ENCODE results near the gene YBEY.

DNA sequence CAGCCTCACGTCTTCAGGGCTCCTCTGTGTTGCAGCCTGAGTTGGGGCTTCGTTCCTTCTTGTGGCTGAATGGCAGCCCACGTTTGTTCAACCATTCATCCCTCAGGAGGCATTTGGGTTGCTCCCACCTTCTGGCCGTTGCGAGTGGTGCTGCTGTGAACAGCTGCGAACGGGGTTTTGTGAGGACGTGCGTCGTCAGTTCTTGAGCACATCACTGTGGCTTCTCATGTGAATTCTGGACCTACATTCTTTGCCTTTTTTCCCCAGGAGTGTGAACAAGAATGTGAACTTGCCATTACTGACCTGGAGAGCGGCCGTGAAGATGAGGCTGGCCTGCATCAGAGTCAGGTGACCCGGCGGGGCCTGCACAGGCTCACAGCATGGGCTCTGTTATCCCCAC is 59.7 kb downstream of the YBEY start:
- TF ChIP-seq CTCF (conservative IDR thresholded peaks at IDR 0.05; ENCODE audit: low read depth, low read length): no peak
- TF ChIP-seq EZH2 (IDR thresholded peaks at IDR 0.05; ENCODE audit: borderline replicate concordance, low read depth, low read length, poor library complexity, severe bottlenecking): no peak
